AG08395 (cell line): ENCODE results near the gene NDC1.
A peak's percentile ranks its signal among the peaks of the same experiment; 100 is the strongest.
"Not testable (repeated sequence)": the region's sequence is repeated elsewhere in the genome, so short reads cannot be mapped to it uniquely, and the experiment has no call there.

Experiments used
- DNase-seq: peaks from one replicate; pipeline ENCODE4 v3.0.0; 2012; ENCODE audit warnings: mixed read lengths, low spot score

NDC1 gene, protein sequence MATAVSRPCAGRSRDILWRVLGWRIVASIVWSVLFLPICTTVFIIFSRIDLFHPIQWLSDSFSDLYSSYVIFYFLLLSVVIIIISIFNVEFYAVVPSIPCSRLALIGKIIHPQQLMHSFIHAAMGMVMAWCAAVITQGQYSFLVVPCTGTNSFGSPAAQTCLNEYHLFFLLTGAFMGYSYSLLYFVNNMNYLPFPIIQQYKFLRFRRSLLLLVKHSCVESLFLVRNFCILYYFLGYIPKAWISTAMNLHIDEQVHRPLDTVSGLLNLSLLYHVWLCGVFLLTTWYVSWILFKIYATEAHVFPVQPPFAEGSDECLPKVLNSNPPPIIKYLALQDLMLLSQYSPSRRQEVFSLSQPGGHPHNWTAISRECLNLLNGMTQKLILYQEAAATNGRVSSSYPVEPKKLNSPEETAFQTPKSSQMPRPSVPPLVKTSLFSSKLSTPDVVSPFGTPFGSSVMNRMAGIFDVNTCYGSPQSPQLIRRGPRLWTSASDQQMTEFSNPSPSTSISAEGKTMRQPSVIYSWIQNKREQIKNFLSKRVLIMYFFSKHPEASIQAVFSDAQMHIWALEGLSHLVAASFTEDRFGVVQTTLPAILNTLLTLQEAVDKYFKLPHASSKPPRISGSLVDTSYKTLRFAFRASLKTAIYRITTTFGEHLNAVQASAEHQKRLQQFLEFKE

DNA sequence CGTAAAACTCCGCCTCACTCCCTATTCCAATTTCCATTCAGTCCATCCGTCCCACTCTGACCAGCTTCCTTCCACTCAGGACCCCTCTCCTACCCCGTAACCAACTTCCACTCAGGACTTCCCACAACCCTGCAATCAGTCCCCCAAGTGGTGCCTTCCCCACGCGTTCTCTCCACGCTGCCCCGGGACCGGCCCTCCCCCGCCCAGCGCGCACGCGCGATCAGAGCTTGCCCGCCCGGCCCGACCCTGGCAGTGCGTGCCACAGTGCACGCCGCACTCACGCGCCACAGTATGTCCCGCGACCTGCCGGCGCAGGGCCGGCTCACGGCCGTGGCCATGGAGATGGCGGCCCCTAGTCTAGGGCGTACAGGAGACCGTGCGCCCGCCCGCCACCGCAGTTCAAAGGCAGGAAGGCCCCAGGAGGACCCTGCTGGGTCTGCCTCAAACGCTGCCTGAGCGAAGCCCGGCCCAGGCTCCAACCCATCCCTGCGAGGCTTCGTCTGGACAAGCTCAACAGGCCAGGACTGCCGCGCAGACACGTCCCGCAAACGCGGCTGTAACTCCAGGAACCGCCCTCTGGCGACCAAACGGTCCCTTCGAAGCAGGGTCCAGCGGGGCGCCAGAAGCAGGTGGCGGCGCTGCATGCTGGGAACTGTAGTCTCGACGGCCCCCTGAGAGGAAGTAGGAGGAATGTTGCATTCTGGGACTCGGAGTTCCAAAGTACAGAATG is at the start of gene NDC1:
NDC1 (minus strand) TSS at position 373 of the 730 bp plus-strand sequence; CDS start at position 338, 35 bp downstream.
- peak; percentile 95 for DNase-seq

DNA sequence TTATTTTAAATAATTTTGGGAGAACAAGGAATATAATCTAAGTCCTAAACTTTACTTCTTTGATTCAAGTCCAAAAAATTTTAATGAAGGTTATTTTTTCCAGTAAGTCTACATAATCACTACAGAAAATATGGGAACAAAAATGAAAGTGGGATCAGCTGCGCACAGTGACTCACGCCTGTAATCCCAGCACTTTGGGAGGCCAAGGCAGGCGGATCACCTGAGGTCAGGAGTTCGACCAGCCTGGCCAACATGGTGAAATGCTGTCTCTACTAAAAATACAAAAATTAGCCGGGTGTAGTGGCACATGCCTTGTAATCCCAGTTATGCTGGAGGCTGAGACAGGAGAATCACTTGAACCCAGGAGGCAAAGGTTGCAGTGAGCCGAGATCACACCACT is 45.5 kb upstream of the NDC1 start:
- DNase-seq, result not testable (repeated sequence)

DNA sequence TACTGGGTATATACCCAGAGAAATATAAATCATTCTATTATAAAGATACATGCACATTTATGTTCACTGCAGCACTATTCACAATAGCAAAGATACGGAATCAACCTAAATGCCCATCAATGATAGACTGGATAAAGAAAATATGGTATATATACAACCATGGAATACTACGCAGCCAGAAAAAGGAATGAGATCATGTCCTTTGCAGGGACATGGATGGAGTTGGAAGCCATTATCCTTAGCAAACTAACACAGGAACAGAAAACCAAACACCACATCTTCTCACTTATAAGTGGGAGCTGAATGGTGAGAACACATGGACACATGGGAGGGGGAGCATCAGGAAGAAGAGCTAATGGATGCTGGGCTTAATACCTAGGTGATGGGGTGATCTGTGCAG is 43.8 kb upstream of the NDC1 start:
- DNase-seq, result not testable (repeated sequence)

DNA sequence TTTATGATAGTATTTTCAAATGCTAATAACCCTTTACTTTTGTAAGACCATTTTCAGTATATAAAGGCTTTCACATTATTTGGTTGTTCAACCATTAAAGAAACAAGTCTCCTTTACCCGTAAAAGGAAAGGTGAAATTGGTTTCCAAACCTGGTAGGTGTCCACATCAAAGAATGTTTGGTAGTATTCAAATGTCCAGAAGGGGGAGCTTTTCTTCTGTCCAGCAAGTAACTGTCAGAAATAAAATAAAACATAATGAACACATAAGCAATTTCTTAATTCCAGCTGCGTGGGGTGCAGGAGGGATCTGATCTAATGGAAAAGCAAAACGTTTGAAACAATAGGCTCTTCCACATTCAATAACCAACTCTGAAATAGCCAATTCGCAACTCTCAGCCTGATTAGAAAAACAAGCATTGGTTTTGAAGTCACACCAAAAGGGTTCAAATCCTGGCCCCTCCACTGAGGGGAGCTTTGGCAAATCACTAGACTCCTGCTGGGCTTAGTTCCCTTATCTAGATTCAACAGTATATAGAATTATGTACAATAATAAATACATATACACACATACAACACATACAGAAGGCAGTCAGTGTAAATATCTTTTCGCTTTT is 40.5 kb upstream of the NDC1 start:
- peak; percentile 58 for DNase-seq

DNA sequence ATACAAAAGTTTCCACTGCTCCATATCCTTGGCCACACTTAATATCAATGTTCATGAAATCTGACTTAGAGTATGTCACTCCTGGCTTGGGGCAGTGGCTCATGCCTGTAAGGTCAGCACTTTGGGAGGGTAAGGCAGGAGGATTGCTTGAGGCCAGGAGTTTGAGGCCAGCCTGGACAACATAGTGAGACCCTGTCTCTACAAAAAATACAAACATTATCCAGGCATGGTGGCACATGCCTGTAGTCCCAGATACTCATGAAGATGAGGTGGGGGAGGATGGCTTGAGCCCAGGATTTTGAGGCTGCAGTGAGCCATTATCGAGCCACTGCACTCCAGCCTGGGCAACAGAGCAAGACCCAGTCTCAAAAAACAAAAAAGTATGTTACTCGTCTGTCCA is 37.1 kb upstream of the NDC1 start:
- DNase-seq, result not testable (repeated sequence)

DNA sequence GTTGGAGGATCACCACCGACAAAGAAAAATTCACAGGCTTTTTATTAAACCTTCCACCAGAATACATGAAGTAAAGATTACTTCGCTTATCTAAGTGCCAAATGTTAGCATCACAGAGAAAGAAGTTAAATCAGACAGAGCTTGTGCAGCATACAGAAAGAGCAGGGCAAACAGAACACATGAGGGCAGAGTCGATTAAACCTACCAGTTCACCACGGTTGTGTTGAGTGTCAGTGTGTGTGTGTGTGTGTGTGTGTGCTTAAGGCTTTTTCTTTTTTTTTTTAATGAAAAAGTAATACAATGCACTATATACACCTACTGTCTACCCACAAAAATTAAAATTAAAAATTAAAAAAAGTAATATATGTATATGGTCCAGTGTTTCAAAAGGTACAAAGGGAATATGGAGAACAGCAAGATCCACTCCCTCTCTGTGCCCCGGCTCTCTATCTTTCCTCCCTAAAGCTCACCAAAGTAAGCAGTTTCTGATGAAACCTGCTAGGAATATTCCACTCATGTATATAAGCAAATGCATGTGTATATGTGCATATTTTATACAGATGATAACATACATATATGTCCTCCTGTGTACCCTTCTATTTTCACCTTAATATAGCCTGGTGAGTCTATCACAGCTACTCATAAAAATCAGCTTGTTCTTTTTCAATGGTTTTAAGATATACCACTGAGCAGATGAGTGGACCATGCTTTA is 33.8 kb upstream of the NDC1 start:
- DNase-seq, result no peak

DNA sequence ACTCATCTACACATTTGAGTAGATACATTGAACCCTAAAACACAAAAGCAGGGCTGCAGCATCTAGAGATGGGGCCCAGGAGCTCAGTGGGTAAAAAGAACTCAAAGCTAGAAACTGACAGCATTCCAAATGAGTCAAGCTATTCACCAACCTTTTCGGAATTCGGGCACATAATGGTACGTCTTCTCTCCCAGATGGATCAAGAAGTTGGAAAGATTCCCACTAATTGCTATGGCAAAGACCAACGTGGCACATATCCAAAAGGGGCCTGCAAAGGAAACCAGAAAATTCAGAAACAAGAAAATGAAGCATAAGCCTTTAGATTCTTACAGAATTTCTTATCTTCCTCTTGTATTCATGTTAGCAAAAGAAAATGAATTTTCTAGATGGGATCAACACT is 33.1 kb upstream of the NDC1 start:
- no peak for DNase-seq

DNA sequence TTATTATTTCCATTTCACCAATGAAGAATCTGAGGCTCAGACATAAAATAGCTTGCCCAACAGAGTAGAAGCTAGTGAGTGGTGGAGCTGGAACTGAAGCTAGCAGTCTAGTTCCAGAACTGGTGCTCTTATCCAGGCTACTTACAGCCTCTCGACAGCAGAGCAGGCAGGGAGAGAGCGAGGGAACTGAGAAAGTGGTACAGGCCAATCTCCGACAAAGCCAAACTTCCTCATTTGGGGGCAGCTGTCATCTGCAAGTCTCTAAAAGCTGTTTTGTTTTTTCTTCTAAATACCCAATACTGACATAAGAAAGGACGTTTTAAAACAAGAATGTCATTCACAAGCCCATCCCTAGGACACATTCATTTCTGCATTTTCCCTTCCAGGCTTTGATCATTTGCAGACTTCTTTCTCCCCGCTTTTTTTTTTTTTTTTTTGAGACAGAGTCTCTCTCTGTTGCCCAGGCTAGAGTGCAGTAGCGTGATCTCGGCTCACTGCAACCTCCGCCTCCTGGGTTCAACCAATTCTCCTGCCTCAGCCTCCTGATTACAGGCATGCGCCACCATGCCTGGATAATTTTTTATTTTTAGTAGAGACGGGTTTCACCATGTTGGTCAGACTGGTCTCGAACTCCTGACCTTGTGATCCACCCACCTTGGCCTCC is 31.5 kb upstream of the NDC1 start:
- DNase-seq, result no peak

DNA sequence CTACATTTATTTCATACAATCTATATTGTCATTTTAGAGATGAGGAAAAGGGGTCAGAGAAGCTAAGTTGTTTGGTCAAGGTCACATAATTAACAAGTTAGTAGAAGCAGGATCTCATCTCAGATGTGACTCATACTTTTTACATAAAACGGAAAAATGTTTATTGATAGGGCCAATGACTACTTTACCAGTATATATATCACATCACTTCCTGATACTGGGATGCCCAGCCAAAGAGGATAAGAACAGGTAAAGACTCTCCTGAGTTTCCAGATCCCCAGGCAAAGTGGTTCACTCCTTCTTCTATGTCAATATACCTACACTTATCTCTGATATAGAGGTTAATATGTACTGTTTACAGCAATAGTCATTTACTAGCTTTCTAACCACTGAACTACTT is 30.5 kb upstream of the NDC1 start:
- DNase-seq, result no peak

DNA sequence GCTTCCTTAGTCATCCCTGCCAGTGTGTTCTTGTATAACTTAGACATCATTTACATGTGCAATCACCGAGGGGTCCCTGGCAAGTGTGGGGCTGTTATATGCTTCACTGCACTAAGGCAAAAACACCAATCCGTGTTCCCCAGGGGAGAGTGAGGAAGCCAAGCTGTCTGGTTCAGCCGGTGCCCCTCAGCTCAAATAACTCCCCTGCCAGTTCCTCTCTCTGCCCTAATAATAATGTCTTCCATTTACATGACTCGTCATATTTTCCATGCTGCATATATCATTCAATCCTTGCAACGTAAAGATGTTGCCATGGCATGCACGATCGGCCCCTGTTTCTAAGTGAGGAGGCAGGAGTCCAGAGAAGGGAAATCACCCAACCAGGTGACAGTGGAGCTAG is 24.4 kb upstream of the NDC1 start:
- DNase-seq, result no peak

DNA sequence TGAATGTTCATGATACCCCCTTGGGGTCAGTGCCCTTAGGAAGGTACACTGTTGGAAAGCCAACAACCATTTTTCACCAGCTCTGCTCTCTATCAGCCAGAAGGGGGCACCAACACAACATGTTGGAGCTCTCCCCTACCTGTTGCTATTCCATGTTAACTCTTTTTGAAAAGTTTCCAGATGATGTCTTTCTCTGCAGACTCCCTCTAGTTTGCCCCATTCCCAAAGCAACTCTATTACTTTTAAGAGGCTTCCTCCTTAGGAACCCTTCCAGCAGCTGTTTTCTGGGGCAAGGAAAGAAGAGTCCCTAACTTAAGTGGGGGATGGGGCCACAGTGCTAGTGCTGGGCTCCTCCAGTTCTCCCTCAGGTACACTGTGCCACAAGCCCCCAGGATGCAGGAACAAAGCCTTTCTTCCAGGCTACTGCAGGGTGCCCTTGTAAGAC is 22.9 kb upstream of the NDC1 start:
- DNase-seq, result peak; percentile 72

DNA sequence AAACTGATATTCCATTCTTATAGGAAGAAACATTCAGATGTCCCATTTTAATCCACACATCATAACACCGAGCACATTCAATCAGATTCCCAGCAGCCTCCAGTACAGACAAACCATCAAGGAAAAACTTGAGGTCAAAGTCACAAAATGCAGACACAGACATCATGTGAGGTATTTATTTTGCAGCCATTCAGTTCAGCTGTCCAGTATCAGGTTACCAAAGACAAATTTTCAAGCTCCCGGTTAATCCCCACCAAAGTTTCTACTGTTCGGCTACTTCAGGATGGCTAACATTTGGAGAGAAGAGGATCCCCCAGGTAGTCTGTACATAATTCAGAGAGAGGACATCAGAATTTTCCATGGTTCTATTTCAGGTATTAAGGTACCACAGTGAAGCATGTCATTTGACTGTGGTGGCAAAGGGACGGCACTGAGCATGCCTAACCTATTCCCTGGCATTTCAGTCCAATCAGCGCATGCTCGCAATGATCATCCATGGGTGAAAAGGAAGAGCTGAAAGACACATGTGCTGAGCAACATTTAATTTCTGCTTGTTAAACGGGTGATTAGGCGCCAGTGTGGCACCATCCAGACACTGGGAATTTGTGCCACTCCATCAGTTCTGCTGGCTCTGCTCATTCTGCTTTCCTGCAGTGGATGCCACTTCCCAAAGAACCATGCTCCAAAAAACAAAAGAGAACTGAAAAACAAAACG is 13.6 kb upstream of the NDC1 start:
- no peak for DNase-seq

DNA sequence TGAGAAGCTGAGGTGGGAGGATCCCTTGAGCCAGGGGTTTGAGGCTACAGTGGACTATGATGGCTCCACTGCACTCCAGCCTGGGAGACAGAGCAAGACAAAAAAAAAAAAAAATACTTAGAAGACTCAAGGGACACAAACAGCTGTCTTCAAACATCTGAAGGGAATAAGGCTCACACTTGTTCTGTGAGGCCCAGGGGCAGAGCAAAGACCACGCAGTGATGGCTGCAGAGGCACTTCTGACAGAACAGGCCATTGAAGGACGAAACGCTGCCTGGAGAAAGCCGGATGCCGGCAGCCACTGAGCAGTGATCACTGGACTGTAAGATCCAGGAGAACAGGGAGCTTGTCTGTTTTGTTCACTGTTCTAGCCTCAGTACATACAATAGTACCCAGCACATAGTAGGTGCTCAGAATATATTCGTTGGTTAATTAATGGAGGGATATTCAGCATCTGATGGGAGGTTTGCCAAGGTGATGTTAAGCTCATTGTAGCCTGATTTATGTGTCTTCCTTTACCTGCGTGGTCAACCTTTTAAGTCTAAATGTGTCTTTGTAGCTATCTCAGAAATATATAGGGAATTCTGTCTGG is 12.1 kb upstream of the NDC1 start:
- DNase-seq, result no peak

DNA sequence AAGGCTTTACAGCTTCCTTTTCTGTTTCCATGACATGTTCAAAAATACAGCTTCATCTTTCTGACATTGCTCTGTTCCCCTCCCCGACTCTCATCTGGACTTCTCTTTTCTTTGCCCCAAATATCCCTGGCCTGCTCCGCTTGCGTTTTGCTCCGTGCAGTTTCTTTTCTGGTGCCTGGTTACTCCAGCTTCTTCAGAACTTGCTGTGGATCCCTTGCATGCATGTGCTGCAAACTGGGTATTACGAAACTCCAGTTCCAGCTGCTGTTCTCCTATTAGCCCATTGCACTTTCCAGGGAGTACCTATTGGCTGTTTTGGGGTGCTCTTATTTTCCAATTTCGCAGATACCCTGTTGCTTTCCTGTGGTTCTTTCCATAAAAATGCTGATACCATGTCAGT is 9.9 kb upstream of the NDC1 start:
- no peak for DNase-seq

DNA sequence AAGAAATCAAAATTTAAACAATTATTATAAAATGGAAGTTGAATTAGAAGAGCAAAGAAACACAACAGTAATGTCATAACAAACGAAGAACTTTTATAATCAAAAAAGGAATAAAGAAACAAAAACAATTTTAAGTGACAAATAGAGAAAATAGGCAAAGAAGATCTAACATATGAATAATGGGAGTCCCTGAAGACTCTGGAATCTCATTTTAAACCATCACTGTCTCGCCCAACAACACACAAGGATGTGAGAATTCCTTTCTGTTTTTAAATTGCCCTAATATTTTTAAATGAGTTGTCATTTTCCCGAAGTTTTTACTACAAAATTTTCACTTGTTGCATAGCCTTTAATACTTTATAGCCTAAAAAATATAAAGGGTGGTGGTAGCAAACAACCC is 4.3 kb upstream of the NDC1 start:
- DNase-seq, result no peak

DNA sequence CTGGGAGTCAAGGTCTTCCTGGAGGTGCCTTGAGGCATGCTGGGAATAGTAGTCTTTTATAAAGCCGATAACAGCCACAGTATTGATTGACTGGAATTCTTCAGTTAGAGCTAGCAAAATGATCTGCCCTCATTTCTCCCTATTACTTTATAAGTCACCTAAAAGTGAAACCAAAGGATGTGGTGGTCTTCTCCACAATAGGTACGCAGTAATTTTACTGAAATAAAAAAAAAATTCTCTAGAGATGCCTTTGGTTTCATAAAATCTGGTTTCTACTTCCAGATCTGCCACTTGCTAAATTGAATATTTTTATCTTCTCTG is 518 bp upstream of the NDC1 start:
- no peak for DNase-seq

DNA sequence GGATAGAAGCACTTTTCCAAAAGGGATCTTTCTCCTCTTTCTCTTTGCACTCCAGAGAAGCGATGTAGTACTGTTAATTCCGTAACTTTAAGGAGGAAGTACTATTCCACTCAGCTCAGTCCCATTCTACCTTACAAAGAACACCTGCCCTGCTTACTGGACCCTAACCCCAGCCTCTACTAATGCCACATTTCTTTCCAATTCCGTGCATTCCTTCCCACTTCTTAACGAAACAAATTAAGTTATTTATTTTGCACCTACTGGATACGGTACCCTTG is 511 bp downstream of the NDC1 start:
- no peak for DNase-seq

DNA sequence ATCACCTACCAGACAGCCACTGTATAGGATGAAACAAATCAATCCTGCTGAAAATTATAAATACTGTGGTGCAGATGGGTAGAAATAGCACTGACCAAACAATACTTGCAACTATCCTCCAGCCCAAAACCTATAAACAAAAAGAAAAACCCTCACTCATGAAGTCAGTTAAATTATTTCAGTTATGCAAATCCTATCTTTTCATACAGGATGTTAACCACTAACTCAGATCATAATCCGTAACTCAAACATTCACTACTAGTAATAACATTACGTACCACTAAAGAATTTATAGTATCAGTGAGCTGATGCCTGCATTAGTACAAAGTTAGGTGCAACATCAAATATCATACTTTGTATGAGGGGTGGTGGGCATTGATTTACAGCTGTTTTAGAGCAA is 2.6 kb downstream of the NDC1 start:
- DNase-seq, result no peak

DNA sequence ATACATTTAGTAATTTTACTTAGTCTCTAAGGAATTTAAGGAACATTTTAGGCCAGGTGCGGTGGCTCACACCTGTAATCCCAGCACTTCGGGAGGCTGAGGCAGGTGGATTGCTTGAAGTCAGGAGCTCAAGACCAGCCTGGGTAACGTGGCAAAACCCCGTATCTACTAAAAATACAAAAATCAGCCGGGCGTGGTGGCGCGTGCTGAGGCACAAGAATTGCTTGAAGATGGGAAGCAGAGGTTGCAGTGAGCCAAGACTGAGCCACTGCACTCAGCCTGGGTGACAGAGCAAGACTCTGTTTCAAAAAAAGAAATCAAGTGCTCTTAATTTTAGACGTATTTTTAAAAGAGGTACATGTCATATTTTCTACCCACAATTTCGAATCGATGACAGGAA is 3.3 kb downstream of the NDC1 start:
- no peak for DNase-seq

DNA sequence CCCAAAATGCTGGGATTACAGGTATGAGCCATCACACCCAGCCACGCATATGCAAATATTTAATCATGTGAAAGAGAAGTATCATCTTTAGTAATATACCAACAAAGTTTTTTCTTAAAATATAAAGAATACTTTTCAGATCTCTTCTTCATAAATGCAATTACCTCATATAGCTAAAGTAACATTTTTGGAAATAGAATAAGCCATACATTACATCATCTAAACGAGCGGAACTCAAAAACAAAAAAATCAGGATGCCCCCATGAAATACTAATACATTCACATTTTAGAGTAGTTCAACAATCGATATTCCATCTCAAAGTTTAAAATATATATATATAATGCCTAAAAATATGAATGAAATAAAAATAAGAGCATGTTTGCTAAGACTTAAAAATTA is 4.7 kb downstream of the NDC1 start:
- no peak for DNase-seq

DNA sequence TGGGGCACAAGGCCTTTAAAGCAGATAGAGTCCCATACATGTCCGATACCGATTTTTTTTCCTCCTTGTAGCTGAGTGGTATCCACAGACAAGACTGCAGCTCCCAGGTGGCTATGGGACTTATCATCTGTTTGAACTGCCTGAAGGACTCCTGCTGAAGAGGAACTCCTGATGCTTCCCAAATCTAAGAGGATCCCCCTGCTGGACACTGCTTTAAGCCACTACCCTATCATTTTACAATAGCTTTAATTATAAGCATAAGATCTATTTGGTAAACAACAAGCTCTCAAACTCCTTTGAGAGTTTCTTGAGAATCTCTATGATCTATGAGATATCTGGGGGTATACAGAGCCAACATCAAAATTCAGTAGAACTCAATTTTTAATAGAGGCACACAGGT is 11.7 kb downstream of the NDC1 start:
- peak; percentile 39 for DNase-seq
